Endometrium (tissue), 2 donors: ENCODE measurements around the gene EIF4A3.
"Not testable (repeated sequence)": the region's sequence is repeated elsewhere in the genome, so short reads cannot be mapped to it uniquely, and the experiment has no call there.

Experiments
- FAIRE-seq: peaks from 2 replicates; lab custom pipeline; 2012; peaks lifted over from hg19 to GRCh38; lab: Jason Lieb, UNC
- donor health status: control.
- donor health status: control.

Gene EIF4A3

GRCh38 chr17:80171681-80172080 lies 24.8 kb upstream of the EIF4A3 start:
- FAIRE-seq = no peak

- no peak for FAIRE-seq
Measured at GRCh38 chr17:80169784-80170500, 23.0 kb upstream of the EIF4A3 start, which contains the start of gene CARD14. Gene CARD14 (plus strand): TSS chr17:80170030. CDS start chr17:80181439, 11,409 bp downstream.

GRCh38 chr17:80169107-80169506 lies 22.2 kb upstream of the EIF4A3 start:
- FAIRE-seq = no peak

- FAIRE-seq = no peak
Measured at GRCh38 chr17:80168371-80168770, 21.4 kb upstream of the EIF4A3 start.

- no peak for FAIRE-seq
Measured at GRCh38 chr17:80166446-80166845, 19.5 kb upstream of the EIF4A3 start.

- no peak for FAIRE-seq
Measured at GRCh38 chr17:80164185-80164584, 17.3 kb upstream of the EIF4A3 start.

GRCh38 chr17:80163336-80163735 lies 16.4 kb upstream of the EIF4A3 start:
- no peak for FAIRE-seq

GRCh38 chr17:80160536-80160935 lies 13.6 kb upstream of the EIF4A3 start:
- no peak for FAIRE-seq

- no peak for FAIRE-seq
Measured at GRCh38 chr17:80158846-80159245, 11.9 kb upstream of the EIF4A3 start.

- not testable (repeated sequence) for FAIRE-seq
Measured at GRCh38 chr17:80155600-80155999, 8.7 kb upstream of the EIF4A3 start.

GRCh38 chr17:80154166-80154565 lies 7.2 kb upstream of the EIF4A3 start:
- FAIRE-seq = no peak

GRCh38 chr17:80153004-80153403 lies 6.1 kb upstream of the EIF4A3 start:
- FAIRE-seq = no peak

- no peak for FAIRE-seq
Measured at GRCh38 chr17:80152081-80152702, 5.3 kb upstream of the EIF4A3 start.

- no peak for FAIRE-seq
Measured at GRCh38 chr17:80151333-80151732, 4.4 kb upstream of the EIF4A3 start.

- FAIRE-seq = no peak
Measured at GRCh38 chr17:80146121-80147034, 550 bp downstream of the EIF4A3 start.

GRCh38 chr17:80145076-80146075 lies 1.6 kb downstream of the EIF4A3 start:
- FAIRE-seq = no peak

- no peak for FAIRE-seq
Measured at GRCh38 chr17:80142929-80143328, 4.0 kb downstream of the EIF4A3 start.

GRCh38 chr17:80141463-80142165 lies 5.3 kb downstream of the EIF4A3 start:
- FAIRE-seq = no peak

GRCh38 chr17:80138856-80139426 lies 8.0 kb downstream of the EIF4A3 start:
- FAIRE-seq = no peak

- FAIRE-seq = no peak
Measured at GRCh38 chr17:80137131-80137530, 9.8 kb downstream of the EIF4A3 start.

- no peak for FAIRE-seq
Measured at GRCh38 chr17:80133626-80133970, 13.3 kb downstream of the EIF4A3 start.
